Astrocyte (in vitro differentiated cells and primary cell): ENCODE results near the gene MOB3B. TPM values are rescaled to one million over a fixed set of nuclear protein-coding genes. Genes with fewer than 3 reads are reported as not detected.

ENCODE experiments used
- DNase-seq: peaks from one replicate; pipeline ENCODE4 v3.0.0-alpha.2; 2010; ENCODE audit warnings: low read depth
- FAIRE-seq: peaks from 2 replicates; lab custom pipeline; 2011; peaks lifted over from hg19 to GRCh38; lab: Jason Lieb, UNC
- H2AFZ ChIP-seq: 2 replicates; pipeline ENCODE4 v1.6.0; 2012; ENCODE audit warnings: low read depth, low read length, inconsistent platforms
- H3K27ac ChIP-seq: 2 replicates; pipeline ENCODE4 v1.5.1; 2011; ENCODE audit warnings: low read depth, low read length, inconsistent platforms
- H3K27me3 ChIP-seq: 2 replicates; pipeline ENCODE4 v1.6.0; 2011; ENCODE audit warnings: low read length, inconsistent platforms; ENCODE audit not compliant: insufficient read depth
- H3K36me3 ChIP-seq: 2 replicates; pipeline ENCODE4 v1.5.1; 2011; ENCODE audit warnings: low read length, inconsistent platforms; ENCODE audit not compliant: insufficient read depth
- H3K4me1 ChIP-seq: 2 replicates; pipeline ENCODE4 v1.5.1; 2011; ENCODE audit warnings: low read length, inconsistent platforms; ENCODE audit not compliant: insufficient read depth
- H3K4me2 ChIP-seq: 2 replicates; pipeline ENCODE4 v1.6.0; 2012; ENCODE audit warnings: low read length, inconsistent platforms
- H3K4me3 ChIP-seq: 2 replicates; pipeline ENCODE4 v1.5.1; 2011; ENCODE audit warnings: low read depth, mild to moderate bottlenecking, low read length, inconsistent platforms; ENCODE audit not compliant: insufficient read depth
- H3K79me2 ChIP-seq: 2 replicates; pipeline ENCODE4 v1.6.0; 2012; ENCODE audit warnings: mild to moderate bottlenecking, low read length, inconsistent platforms; ENCODE audit not compliant: insufficient read depth
- H3K9ac ChIP-seq: 2 replicates; pipeline ENCODE4 v1.6.0; 2012; ENCODE audit warnings: mild to moderate bottlenecking, low read length, inconsistent platforms
- H3K9me3 ChIP-seq: 2 replicates; pipeline ENCODE4 v1.5.1; 2012; ENCODE audit warnings: low read depth, mild to moderate bottlenecking, low read length, inconsistent platforms; ENCODE audit not compliant: insufficient read depth
- H4K20me1 ChIP-seq: 2 replicates; pipeline ENCODE4 v1.6.0; 2012; ENCODE audit warnings: low read length, inconsistent platforms; ENCODE audit not compliant: insufficient read depth
- H3K27ac Mint-ChIP-seq: one replicate; pipeline ENCODE4 v1.8.0; 2021; ENCODE audit warnings: mild to moderate bottlenecking, mixed read lengths; ENCODE audit not compliant: unreplicated experiment
- H3K27me3 Mint-ChIP-seq: one replicate; pipeline ENCODE4 v1.8.0; 2021; ENCODE audit warnings: low read depth, mixed read lengths; ENCODE audit not compliant: unreplicated experiment
- H3K36me3 Mint-ChIP-seq: one replicate; pipeline ENCODE4 v1.8.0; 2021; ENCODE audit warnings: low read depth, mixed read lengths; ENCODE audit not compliant: unreplicated experiment
- H3K4me1 Mint-ChIP-seq: one replicate; pipeline ENCODE4 v1.8.0; 2021; ENCODE audit warnings: low read depth, mixed read lengths; ENCODE audit not compliant: unreplicated experiment
- H3K4me3 Mint-ChIP-seq: one replicate; pipeline ENCODE4 v1.8.0; 2021; ENCODE audit warnings: mild to moderate bottlenecking, moderate library complexity, mixed read lengths; ENCODE audit not compliant: unreplicated experiment
- H3K9me3 Mint-ChIP-seq: one replicate; pipeline ENCODE4 v1.8.0; 2021; ENCODE audit warnings: mild to moderate bottlenecking, mixed read lengths; ENCODE audit not compliant: unreplicated experiment
- CTCF ChIP-seq: IDR thresholded peaks from 2 replicates; pipeline ENCODE4 v1.5.1; 2011; ENCODE audit warnings: low read depth, mild to moderate bottlenecking, inconsistent platforms, low read length, moderate library complexity; ENCODE audit not compliant: insufficient read depth
- EZH2 ChIP-seq: IDR thresholded peaks from 2 replicates; pipeline ENCODE4 v1.6.1; 2012; ENCODE audit warnings: mild to moderate bottlenecking, low read length, inconsistent platforms; ENCODE audit not compliant: insufficient read depth
- total RNA-seq: library from RNA; stranded (reverse); gene quantifications from 2 replicates; pipeline ENCODE4 v1.2.1, GENCODE V29; 2021

The MOB3B gene
- total RNA-seq, 1 donor from 2014 or later: 3.9 TPM

GRCh38 chr9:27384262-27385014 is 145.2 kb downstream of the MOB3B start:
- Mint-ChIP-seq H3K4me1 (peaks cover 4% of the 10 kb centered on the region), H3K27me3 (no peaks in the 10 kb centered on the region), H3K9me3 (no peaks in the 10 kb centered on the region), H3K27ac (no peak overlapping the region), H3K36me3 (no peaks in the 10 kb centered on the region), H3K4me3 (no peak overlapping the region)
- Histone ChIP-seq H3K79me2 (no peaks in the 10 kb centered on the region), H3K9ac (no peak overlapping the region), H3K9me3 (no peaks in the 10 kb centered on the region), H4K20me1 (no peaks in the 10 kb centered on the region), H3K27ac (no peak overlapping the region), H3K4me1 (no peaks in the 10 kb centered on the region), H3K36me3 (no peaks in the 10 kb centered on the region), H3K27me3 (peaks cover 7% of the 10 kb centered on the region), H2AFZ (no peak overlapping the region), H3K4me3 (no peak overlapping the region), H3K4me2 (no peak overlapping the region)
- TF ChIP-seq EZH2 (no peak), CTCF (no peak)
- DNase-seq (no peak), FAIRE-seq (no peak)

- no peak overlapping the region for H3K9ac ChIP-seq
- Mint-ChIP-seq H3K4me3 (no peak overlapping the region), H3K27ac (no peak overlapping the region), H3K27me3 (peaks cover 2% of the 10 kb centered on the region), H3K4me1 (peaks cover 4% of the 10 kb centered on the region), H3K9me3 (peaks cover 2% of the 10 kb centered on the region), H3K36me3 (no peaks in the 10 kb centered on the region)
- H3K79me2 ChIP-seq: no peaks in the 10 kb centered on the region
- no peak overlapping the region for H3K4me2 ChIP-seq
- H3K4me1 ChIP-seq: no peaks in the 10 kb centered on the region
- TF ChIP-seq CTCF (no peak), EZH2 (no peak)
- H3K4me3 ChIP-seq: no peak overlapping the region
- H3K9me3 ChIP-seq: no peaks in the 10 kb centered on the region
- no peak for DNase-seq
- no peak for FAIRE-seq
- no peaks in the 10 kb centered on the region for H3K36me3 ChIP-seq
- H3K27me3 ChIP-seq: peaks cover 7% of the 10 kb centered on the region
- H2AFZ ChIP-seq: no peak overlapping the region
- no peaks in the 10 kb centered on the region for H4K20me1 ChIP-seq
- H3K27ac ChIP-seq: no peak overlapping the region
These were observed 146.1 kb downstream of the MOB3B start for GRCh38 chr9:27383524-27383923.

- no peak overlapping the region for H3K4me3 ChIP-seq
- no peak for DNase-seq
- no peaks in the 10 kb centered on the region for H3K36me3 Mint-ChIP-seq
- no peak overlapping the region for H2AFZ ChIP-seq
- H3K4me1 ChIP-seq: no peaks in the 10 kb centered on the region
- no peak overlapping the region for H3K27ac Mint-ChIP-seq
- H3K27ac ChIP-seq: no peak overlapping the region
- TF ChIP-seq EZH2 (no peak), CTCF (no peak)
- no peaks in the 10 kb centered on the region for H3K36me3 ChIP-seq
- no peaks in the 10 kb centered on the region for H4K20me1 ChIP-seq
- H3K4me2 ChIP-seq: no peak overlapping the region
- H3K4me1 Mint-ChIP-seq: peaks cover 4% of the 10 kb centered on the region
- no peak overlapping the region for H3K9ac ChIP-seq
- peaks cover 3% of the 10 kb centered on the region for H3K27me3 Mint-ChIP-seq
- H3K27me3 ChIP-seq: peaks cover 7% of the 10 kb centered on the region
- H3K9me3 Mint-ChIP-seq: peaks cover 3% of the 10 kb centered on the region
- H3K79me2 ChIP-seq: no peaks in the 10 kb centered on the region
- H3K4me3 Mint-ChIP-seq: no peak overlapping the region
- FAIRE-seq: no peak
- H3K9me3 ChIP-seq: no peaks in the 10 kb centered on the region
These were observed 146.6 kb downstream of the MOB3B start for GRCh38 chr9:27382975-27383374.
